ENCODE data around the gene IRGQ. TPM values are rescaled to one million over a fixed set of nuclear protein-coding genes. Genes with fewer than 3 reads are reported as not detected.
"Not testable (repeated sequence)": the region's sequence is repeated elsewhere in the genome, so short reads cannot be mapped to it uniquely, and the experiment has no call there.

IRGQ gene
- total RNA-seq, 1 donor from 2014 or later = 21.1 TPM

GRCh38 chr19:43640424-43640757, 44.5 kb upstream of the IRGQ start:
- intact Hi-C loops (cut with DNase I) = no loop called here
- H3K27ac ChIP-seq = no peak overlapping the region
- no peak for TF ChIP-seq CTCF (IDR thresholded peaks at IDR 0.05)
- H3K9me3 ChIP-seq = no peaks in the 10 kb centered on the region
- ATAC-seq (peak; percentile 18 to 40), DNase-seq (no peak)
- peak overlapping the region; percentile 54 for H3K4me3 ChIP-seq
- H3K36me3 ChIP-seq = no peaks in the 10 kb centered on the region
- peaks cover 8% of the 10 kb centered on the region for H3K4me1 ChIP-seq
- peaks cover 8% of the 10 kb centered on the region for H3K27me3 ChIP-seq (ENCODE audit: low read depth)

GRCh38 chr19:43639519-43640423, 43.8 kb upstream of the IRGQ start, which contains the start of gene CADM4:
CADM4 (minus strand) TSS chr19:43639850; CDS start chr19:43639790, 60 bp downstream.
- DNase-seq (peak; percentile 72), ATAC-seq (peak; percentile 80 to 84)
- Histone ChIP-seq H3K27me3 (ENCODE audit: low read depth) (peaks cover 8% of the 10 kb centered on the region), H3K9me3 (no peaks in the 10 kb centered on the region), H3K4me1 (peaks cover 8% of the 10 kb centered on the region), H3K27ac (no peak within 1 kb of the TSS), H3K4me3 (peak within 1 kb of the TSS; percentile 54), H3K36me3 (no peaks in the 10 kb centered on the region)
- intact Hi-C loops (cut with DNase I) = no loop called here
- TF ChIP-seq CTCF (IDR thresholded peaks at IDR 0.05) = no peak

GRCh38 chr19:43638995-43639518, 43.1 kb upstream of the IRGQ start:
- no peak overlapping the region for H3K27ac ChIP-seq

GRCh38 chr19:43638214-43638994, 42.5 kb upstream of the IRGQ start:
- Histone ChIP-seq H3K4me1 (peaks cover 8% of the 10 kb centered on the region), H3K36me3 (no peaks in the 10 kb centered on the region), H3K4me3 (no peak overlapping the region), H3K27ac (no peak overlapping the region), H3K27me3 (ENCODE audit: low read depth) (peaks cover 8% of the 10 kb centered on the region), H3K9me3 (no peaks in the 10 kb centered on the region)
- no peak for ATAC-seq
- TF ChIP-seq CTCF (IDR thresholded peaks at IDR 0.05) = no peak
- DNase-seq = no peak
- intact Hi-C loops (cut with DNase I) = no loop called here

More at GRCh38 chr19:43638995-43639518, 43.1 kb upstream of the IRGQ start:
- intact Hi-C loops (cut with DNase I) = no loop called here
- Histone ChIP-seq H3K27me3 (ENCODE audit: low read depth) (peaks cover 8% of the 10 kb centered on the region), H3K4me1 (peaks cover 8% of the 10 kb centered on the region), H3K9me3 (no peaks in the 10 kb centered on the region), H3K4me3 (peak overlapping the region; percentile 37), H3K36me3 (no peaks in the 10 kb centered on the region)
- DNase-seq = no peak
- no peak for ATAC-seq
- TF ChIP-seq CTCF (IDR thresholded peaks at IDR 0.05) = no peak

GRCh38 chr19:43636121-43636683, 40.3 kb upstream of the IRGQ start:
- Histone ChIP-seq H3K9me3 (no peaks in the 10 kb centered on the region), H3K4me1 (peaks cover 8% of the 10 kb centered on the region), H3K27ac (no peak overlapping the region), H3K4me3 (no peak overlapping the region), H3K27me3 (ENCODE audit: low read depth) (peaks cover 8% of the 10 kb centered on the region), H3K36me3 (no peaks in the 10 kb centered on the region)
- no peak for DNase-seq
- intact Hi-C loops (cut with DNase I) = no loop called here
- no peak for TF ChIP-seq CTCF (IDR thresholded peaks at IDR 0.05)
- no peak for ATAC-seq

- H3K4me1 ChIP-seq; DNase-seq; H3K9me3 ChIP-seq; intact Hi-C loops (cut with DNase I); ATAC-seq; H3K27ac ChIP-seq; H3K36me3 ChIP-seq; H3K4me3 ChIP-seq; H3K27me3 ChIP-seq (ENCODE audit: low read depth): not testable (repeated sequence)
Measured at GRCh38 chr19:43635561-43635940, 39.6 kb upstream of the IRGQ start.
